Endothelial cell of umbilical vein (primary cell): ENCODE measurements around the gene JRKL. TPM values are rescaled to one million over a fixed set of nuclear protein-coding genes. Genes with fewer than 3 reads are reported as not detected.

Experiments
- BruUV-seq: library from RNA; stranded (reverse); fragments of 400-500 nt; replicated peaks from 2 replicates; lab custom pipeline; 2021; lab: Mats Ljungman, UMichigan
- CTCF ChIA-PET: fragments of 300-600, 350-600 bp; sonication (Branson Sonifier 250); formaldehyde crosslinking; loops from one replicate; lab custom pipeline; 2021; ENCODE audit warnings: antibody characterized with exemption, inconsistent platforms; lab: Charles Lee
- POLR2A ChIA-PET: fragments of 300-600, 350-600 bp; sonication (Branson Sonifier 250); formaldehyde crosslinking; loops from one replicate; lab custom pipeline; 2021; ENCODE audit warnings: antibody characterized with exemption, inconsistent platforms; lab: Charles Lee
- DNase-seq: peaks from one replicate; pipeline ENCODE4 v3.0.0-alpha.2; 2011; ENCODE audit warnings: low read depth, low spot score
- FAIRE-seq: peaks from 2 replicates; lab custom pipeline; 2011; peaks lifted over from hg19 to GRCh38; lab: Jason Lieb, UNC
- H2AFZ ChIP-seq: 2 replicates; pipeline ENCODE4 v1.6.0; 2012; ENCODE audit warnings: low read depth, low read length, control low read depth, inconsistent platforms
- H3K27ac ChIP-seq: 2 replicates; pipeline ENCODE4 v1.5.1; 2011; ENCODE audit warnings: low read depth, mild to moderate bottlenecking, control low read depth, low read length, moderate library complexity; ENCODE audit not compliant: insufficient read depth
- H3K27me3 ChIP-seq, 2 experiments: 2 replicates each; pipeline versions ENCODE4 v1.6.0 to v1.6.1; 2011; ENCODE audit warnings: low read length in 2 of 2, mixed read lengths in 1 of 2; ENCODE audit not compliant: control insufficient read depth in 2 of 2, insufficient read depth in 2 of 2
- H3K36me3 ChIP-seq, 2 experiments: 2 replicates in 1 of 2; 3 replicates in 1 of 2; pipeline ENCODE4 v1.5.1; 2011; ENCODE audit warnings: low read length in 2 of 2, mild to moderate bottlenecking in 1 of 2, moderate library complexity in 1 of 2; ENCODE audit not compliant: control insufficient read depth in 2 of 2, insufficient read depth in 2 of 2; ENCODE audit errors: extremely low read depth in 1 of 2
- H3K4me1 ChIP-seq: 3 replicates; pipeline ENCODE4 v1.5.1; 2011; ENCODE audit warnings: mild to moderate bottlenecking, low read length; ENCODE audit not compliant: control insufficient read depth, insufficient read depth; ENCODE audit errors: extremely low read depth
- H3K4me2 ChIP-seq: 2 replicates; pipeline ENCODE4 v1.6.1; 2011; ENCODE audit warnings: low read length, control low read depth, mixed read lengths; ENCODE audit not compliant: insufficient read depth
- H3K4me3 ChIP-seq, 3 experiments: fragments of 200-600 bp in 1 of 3; sonication (generic), shearing (Covaris generic) in 1 of 3; replicated peaks in 1 of 3; 2 replicates each; pipeline ENCODE4 v1.5.1; 2011 to 2016; ENCODE audit warnings: control low read depth in 3 of 3, low read length in 3 of 3, mild to moderate bottlenecking in 2 of 3, inconsistent platforms in 1 of 3, low read depth in 1 of 3, moderate library complexity in 1 of 3; ENCODE audit not compliant: insufficient read depth in 1 of 3
- H3K79me2 ChIP-seq: 2 replicates; pipeline ENCODE4 v1.6.0; 2012; ENCODE audit warnings: low read length, inconsistent platforms; ENCODE audit not compliant: control insufficient read depth, insufficient read depth
- H3K9ac ChIP-seq: replicated peaks from 2 replicates; pipeline ENCODE3; 2011; ENCODE audit warnings: low read length, control low read depth; ENCODE audit not compliant: insufficient read depth; ENCODE audit errors: extremely low read depth
- H3K9me1 ChIP-seq: replicated peaks from 3 replicates; pipeline ENCODE4 v1.6.0; 2011; ENCODE audit warnings: mild to moderate bottlenecking, low read length; ENCODE audit not compliant: control insufficient read depth, insufficient read depth; ENCODE audit errors: extremely low read depth
- H3K9me3 ChIP-seq: replicated peaks from 2 replicates; pipeline ENCODE4 v1.5.1; 2012; ENCODE audit warnings: low read length, inconsistent platforms; ENCODE audit not compliant: control insufficient read depth, insufficient read depth
- H4K20me1 ChIP-seq: replicated peaks from 2 replicates; pipeline ENCODE3; 2011; ENCODE audit warnings: mild to moderate bottlenecking, low read length; ENCODE audit not compliant: control insufficient read depth, insufficient read depth; ENCODE audit errors: extremely low read depth
- FOS ChIP-seq: IDR thresholded peaks from 2 replicates; pipeline ENCODE4 v1.6.1; 2011; ENCODE audit warnings: mild to moderate bottlenecking, low read length, moderate library complexity, borderline replicate concordance; ENCODE audit not compliant: insufficient read depth
- MAX ChIP-seq: IDR thresholded peaks from 2 replicates; pipeline ENCODE4 v1.6.1; 2011; ENCODE audit not compliant: insufficient read depth, insufficient read length
- MYC ChIP-seq: IDR thresholded peaks from one replicate; pipeline ENCODE4 v1.6.1; 2011; ENCODE audit warnings: mild to moderate bottlenecking, low read depth, low read length
- POLR2AphosphoS5 ChIP-seq: IDR thresholded peaks from 2 replicates; pipeline ENCODE4 v1.6.1; 2012; ENCODE audit warnings: low read depth, mild to moderate bottlenecking, control low read depth, low read length, moderate library complexity; ENCODE audit not compliant: insufficient read depth
- dilution Hi-C: fragments of 300-500 bp; cut with MboI; formaldehyde crosslinking; loops from one replicate; pipeline ENCODE4 v1.15.0; 2019; ENCODE audit warnings: low sequenced_read_pairs; ENCODE audit not compliant: extremely low pct_ligation_motif_present
- intact Hi-C: fragments of 100-400 bp; cut with micrococcal nuclease; formaldehyde crosslinking; loops from one replicate; pipeline ENCODE4 v1.10.0; 2022
- polyA plus RNA-seq, 4 experiments: library from polyadenylated mRNA; depleted of rRNA in 3 of 4; stranded (reverse) in 3 of 4; unstranded in 1 of 4; fragments of >200 nt; gene quantifications; 2 replicates each; pipeline versions ENCODE4 v1.2.1 to v1.2.3, GENCODE V29; 2011 to 2012; ENCODE audit warnings: missing spikeins in 1 of 4
- total RNA-seq: library from RNA; stranded (reverse); gene quantifications from 2 replicates; pipeline ENCODE4 v1.2.3, GENCODE V29; 2021

Gene JRKL
- total and polyA plus RNA-seq, 2 donors (not counting 3 experiments of a cell fraction or from before 2014, with no cell fraction given) = 1.4 to 7.6 TPM

DNA sequence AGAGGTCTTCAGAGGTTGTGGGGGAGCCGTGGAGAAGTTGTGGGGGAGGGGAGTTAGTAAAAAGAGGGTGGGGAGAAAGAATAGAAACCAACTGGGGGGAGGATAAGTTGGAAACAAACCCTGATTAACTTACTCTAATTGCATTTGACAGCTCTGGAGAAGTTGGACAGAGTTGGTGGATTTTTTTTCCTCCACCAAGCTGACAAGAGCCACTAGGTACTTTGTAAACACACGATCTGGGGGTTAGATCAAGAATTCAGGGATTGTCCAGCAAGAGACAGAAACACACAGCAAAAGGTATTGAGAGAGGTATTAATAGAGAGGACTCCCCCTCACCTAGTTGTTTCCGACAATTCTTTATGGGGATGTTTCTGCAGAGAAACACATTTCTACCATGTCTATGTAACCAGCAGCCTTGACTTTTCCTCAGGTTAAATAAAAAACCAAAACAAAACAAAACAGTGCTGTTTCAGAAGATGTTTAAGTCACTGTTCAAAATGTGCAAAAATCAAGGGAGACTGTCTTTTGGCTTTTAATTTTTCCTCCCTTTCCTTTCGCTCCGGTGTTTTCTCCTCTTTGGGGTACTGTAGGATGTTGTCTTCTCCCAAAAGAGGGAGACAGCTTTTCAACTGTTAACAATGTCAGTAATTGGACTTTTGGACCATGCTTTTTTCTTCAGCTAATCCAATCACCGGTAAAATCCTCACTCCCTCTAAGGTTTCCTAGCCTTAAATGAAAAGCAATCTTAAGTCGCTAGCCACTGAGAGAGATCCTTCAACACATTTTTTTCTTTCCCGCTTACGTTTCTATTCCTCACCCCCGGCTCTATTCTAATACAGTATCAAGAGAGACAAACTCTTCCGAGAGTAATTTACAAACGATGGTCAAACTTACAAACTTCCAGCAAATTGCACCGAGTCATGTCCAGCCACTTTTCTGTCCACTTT is 47.5 kb upstream of the JRKL start:
- H4K20me1 ChIP-seq = no peaks in the 10 kb centered on the region
- POLR2A ChIA-PET = interaction anchor here (0.7 to 2.9 kb wide), 11 partner anchors 11 to 506 kb away, joined by 3 to 13 read pairs (median 4); partner anchors contain the start of genes CCDC82, JRKL and MTMR2
- peak overlapping the region; percentile 88 for H3K27ac ChIP-seq
- BruUV-seq = TSS peak; percentile 78
- peak; percentile 12 for TF ChIP-seq POLR2AphosphoS5
- no peak for TF ChIP-seq MYC
- TF ChIP-seq MAX = no peak
- TF ChIP-seq FOS = no peak
- H3K4me2 ChIP-seq = peak overlapping the region; percentile 97
- CTCF ChIA-PET = interaction anchor here (0.6 to 8.5 kb wide), 127 partner anchors 8 to 1275 kb away, joined by 3 to 215 read pairs (median 5); partner anchors contain the start of genes CCDC82, FAM76B, JRKL and SRSF8
- H3K4me3 ChIP-seq = peak overlapping the region; percentile 59 to 98 (median 94)
- peaks cover 30% of the 10 kb centered on the region for H3K4me1 ChIP-seq
- intact Hi-C loops = loop anchor here (1.0 to 5.0 kb wide), 6 partner anchors 28 to 417 kb away; partner anchors contain the start of genes CCDC82 and MTMR2
- no peaks in the 10 kb centered on the region for H3K36me3 ChIP-seq
- peak overlapping the region; percentile 95 for H3K9ac ChIP-seq
- H3K27me3 ChIP-seq = no peaks in the 10 kb centered on the region
- no peak for FAIRE-seq
- DNase-seq = peak; percentile 45
- peak overlapping the region; percentile 89 for H2AFZ ChIP-seq
- no peaks in the 10 kb centered on the region for H3K9me3 ChIP-seq
- dilution Hi-C loops = no loop called here
- H3K9me1 ChIP-seq = no peaks in the 10 kb centered on the region
- peaks cover 31% of the 10 kb centered on the region for H3K79me2 ChIP-seq
